Stimulated activated CD4-positive, alpha-beta T cell treated with anti-CD3 and anti-CD28 coated beads, Interleukin-4, amount 100 ng/mL, for 4 hours (primary cell): ENCODE results near the gene ING3.
"Not testable (repeated sequence)": the region's sequence is repeated elsewhere in the genome, so short reads cannot be mapped to it uniquely, and the experiment has no call there.

Experiments
- DNase-seq, 2 experiments: peaks; one replicate each; pipeline ENCODE4 v3.0.0-alpha.2; 2020

Gene ING3

DNA sequence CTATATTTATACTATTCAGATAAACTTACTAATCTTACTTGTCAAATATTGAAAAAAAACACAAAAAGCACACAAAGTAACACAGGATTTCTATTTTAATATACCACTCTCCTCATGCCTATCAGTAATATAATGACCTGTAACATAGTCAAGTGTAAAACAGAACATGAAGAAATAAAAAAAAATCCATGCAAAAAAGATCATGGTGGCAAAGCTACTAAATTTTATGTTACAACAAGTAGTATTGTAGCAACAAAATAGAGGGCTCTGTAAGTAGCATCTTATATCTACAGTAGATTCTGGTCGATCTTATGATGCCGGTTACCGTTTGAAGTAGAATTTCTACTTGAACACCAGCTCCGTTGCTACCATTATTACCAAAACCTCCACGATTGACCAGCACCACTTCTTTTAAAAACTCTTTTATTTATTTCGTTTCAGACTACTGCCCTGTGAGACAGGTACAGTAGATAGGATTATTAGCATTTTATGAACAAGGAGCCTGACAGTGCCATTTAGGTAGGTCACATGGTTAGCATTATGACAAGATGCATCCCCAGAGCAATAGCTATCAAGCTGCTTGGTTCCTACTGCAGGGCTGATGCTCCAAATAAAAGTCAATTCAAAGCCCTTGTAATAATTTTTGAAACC is 40.0 kb downstream of the ING3 start:
- no peak for DNase-seq

DNA sequence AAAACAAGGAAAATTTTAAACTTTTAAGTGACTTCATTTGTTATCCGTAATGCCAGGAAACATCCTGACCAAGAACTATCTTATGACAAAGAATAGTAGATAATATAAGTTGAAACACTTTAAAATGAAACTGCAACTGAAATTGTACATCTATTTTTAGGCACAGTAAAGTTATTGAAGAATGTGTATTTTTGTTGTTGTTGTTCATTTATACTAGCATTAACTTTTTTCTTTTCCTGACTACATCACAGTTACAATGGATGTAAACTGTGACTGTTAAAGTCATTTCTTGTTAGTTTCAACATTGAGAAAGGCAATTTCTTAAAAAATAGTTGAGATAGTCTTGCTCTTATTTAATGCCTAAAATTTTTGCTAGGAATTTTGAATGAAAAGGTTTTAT is 40.6 kb downstream of the ING3 start:
- no peak for DNase-seq

DNA sequence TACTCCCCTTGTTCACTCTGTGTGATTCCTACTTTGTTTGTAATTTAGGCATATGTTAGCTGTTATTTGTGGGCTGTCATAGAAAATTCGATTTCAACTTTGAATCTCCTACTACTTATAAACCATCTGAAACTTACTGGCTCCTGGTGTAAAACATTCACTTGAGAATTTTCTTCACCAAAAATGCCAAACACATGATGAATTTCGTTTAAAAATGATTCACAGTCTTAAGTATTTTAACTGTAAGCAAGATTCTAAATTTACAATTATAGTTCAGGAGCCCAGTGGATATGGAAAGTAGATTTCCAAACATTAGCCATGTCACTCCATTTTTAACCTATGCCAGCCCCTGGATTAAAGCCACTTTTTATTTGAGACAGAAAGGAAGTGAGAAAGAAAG is 41.0 kb downstream of the ING3 start:
- no peak for DNase-seq

DNA sequence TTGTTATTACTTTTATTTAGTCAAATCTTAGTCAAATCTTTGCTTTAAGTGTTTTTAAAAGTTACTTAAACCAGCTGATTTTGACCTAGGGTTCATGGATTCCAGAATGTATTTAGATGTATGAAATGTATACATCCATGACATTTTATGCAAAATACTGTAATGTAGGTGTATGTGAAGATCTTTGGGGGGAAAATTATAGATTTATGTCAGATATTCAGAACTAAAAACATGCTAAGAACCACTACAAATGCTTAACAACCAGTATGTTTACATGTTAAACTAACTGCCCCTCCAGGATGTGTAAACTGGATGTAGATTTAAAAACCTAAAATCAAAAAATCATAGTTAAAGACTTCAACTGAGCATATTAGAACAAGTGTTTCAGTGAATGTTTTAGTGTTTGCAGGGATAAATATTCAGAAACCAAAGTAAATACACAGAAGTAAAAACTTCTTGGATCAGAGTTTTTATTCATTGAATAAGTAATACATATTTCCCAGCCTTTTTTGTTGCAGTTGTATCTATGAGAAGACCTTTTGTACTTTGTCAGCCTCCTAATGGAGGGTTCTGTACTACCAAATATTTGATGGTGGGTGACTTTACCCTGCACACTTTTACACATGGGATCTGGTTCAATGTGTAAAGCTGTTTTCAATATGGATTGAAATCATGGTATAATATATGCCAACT is 41.8 kb downstream of the ING3 start:
- no peak for DNase-seq

DNA sequence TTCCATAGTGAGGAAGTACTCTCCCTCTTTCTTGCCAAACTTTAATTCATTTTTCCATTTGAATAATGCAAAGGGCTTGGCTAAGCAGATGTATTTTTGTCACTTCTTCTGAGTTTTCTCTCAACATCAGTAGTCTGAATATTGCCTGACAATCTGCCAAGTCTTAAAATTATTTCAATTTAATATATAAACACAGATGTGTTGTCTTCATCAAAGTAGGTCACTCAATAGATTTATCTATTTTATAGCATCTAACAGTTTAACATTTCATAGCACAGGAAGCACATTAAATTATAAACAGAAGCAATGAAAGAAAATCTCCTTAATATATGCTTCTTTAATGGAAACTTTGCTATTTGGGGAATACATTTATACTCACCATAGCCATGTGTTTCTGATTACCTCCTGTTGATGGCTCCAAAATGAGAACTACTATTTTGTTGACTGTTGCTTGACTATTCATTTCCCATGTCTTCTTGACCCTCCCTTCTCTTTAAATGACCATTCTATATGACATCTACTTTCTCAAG is 42.5 kb downstream of the ING3 start:
- no peak for DNase-seq

DNA sequence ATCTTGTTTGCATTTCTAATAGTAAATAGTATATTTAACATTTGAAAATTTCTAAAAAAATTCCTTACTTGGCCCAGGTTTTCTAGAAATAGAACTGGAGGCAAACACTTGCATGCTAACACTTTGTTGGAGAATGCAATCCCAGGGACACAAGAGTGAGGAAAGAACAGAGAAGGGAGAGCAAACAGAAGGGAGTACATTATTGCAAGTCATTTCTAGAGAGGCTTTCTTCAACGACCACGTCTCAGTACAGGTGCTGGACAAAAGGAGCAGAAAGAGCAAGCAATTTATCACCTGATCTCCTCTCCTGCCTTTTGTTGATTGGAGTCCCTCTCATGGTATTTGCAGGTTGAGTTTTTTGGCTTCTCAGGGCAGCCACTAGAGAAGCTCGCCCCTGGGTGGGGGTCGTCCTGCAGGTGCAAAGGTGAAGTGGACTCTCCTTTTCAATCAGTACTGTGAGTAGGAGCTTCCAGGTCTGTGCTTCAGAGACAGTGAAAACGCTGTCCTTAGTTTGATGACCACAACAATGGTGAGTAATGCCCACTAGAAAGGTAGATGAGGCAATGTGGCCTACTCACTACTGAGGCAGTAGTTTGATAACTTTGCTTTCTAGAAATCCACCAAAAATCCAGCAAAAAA is 43.1 kb downstream of the ING3 start:
- no peak for DNase-seq

DNA sequence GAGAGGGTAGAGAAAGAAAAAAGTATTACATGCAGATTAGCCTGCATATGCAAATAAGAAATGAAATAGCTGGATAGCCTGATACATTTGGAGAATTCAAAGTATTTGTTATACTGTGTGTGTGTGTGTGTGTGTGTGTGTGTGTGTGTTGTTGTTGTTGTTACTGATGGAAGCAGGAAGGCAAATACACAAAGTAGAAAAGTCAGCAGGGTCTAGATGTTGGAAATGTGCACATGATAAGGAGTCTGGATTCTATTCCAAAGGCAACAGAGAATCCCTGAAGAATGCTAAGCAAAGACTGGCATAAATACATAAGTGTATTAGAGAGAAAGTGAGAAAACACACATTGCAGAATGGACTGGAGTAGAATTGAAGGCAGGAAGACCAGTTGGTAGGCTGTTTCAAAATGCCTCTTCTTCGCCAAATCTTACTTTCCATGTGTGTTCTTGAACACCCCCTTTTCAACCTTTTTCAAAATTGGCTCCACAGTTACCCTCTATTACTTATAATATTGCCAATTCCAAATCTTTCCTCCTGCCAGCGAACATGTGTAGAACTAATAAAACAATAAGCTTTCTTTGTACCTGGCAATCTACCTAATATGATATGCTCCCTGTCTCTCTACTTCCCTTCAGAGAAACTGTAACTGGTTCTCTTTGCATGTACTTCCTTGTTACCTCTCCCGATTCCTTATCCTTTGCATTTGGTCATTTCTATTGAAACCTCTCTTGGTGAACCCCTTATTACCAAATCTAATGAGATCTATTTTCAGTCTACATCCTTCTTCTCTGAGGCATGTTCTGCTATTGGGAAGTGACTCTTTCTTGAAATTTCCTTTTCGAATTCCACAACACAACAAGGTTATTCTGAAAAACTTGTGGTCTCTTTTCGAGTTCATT is 44.2 kb downstream of the ING3 start:
- no peak for DNase-seq

DNA sequence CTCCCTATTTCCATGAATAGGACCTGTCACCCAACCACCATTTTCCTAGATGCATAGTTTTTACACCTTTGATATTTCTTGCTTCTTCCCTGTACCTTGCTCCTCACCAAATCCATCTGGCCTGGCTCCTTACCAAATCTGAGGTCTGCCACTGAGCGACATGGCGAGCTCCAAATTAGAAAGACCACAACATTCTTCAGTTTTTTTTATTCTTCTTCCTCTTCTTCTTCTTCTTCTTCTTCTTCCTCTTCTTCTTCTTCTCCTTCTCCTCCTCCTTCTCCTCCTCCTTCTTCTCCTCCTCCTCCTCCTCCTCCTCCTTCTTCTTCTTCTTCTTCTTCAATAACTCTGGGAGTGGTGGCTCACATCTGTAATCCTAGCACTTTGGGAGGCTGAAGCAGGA is 45.1 kb downstream of the ING3 start:
- no peak for DNase-seq

DNA sequence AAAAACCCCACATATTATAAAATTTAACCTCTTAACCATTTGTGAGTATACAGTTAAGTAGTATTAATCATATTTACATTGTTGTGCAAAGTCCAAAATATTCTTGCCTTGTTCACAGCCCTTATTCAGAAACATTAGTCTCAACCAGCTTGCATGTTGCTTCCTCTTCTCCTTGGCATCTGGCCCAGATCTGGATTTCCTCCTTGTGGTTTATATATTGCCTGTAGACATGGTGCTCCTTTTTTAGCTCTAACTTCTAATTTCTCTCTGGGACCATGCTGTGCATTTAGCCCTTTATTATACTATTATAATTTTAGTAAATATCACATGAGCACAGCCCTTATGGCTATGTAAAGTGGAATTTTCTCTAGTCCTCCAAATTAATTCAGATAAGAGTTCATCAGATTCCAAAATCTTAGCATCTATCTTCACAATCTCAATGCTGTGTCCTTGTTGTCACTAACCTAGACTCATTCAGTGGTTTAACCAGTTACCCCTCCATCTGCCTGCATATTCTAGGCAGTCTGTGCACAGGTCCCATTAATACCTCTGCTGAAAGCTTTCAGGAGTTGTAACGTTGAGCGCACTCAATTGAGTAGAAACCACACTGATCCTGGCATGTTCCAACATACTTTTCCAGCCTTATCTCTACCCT is 45.9 kb downstream of the ING3 start:
- peak in 1 of 2 experiments; percentile 3 for DNase-seq

DNA sequence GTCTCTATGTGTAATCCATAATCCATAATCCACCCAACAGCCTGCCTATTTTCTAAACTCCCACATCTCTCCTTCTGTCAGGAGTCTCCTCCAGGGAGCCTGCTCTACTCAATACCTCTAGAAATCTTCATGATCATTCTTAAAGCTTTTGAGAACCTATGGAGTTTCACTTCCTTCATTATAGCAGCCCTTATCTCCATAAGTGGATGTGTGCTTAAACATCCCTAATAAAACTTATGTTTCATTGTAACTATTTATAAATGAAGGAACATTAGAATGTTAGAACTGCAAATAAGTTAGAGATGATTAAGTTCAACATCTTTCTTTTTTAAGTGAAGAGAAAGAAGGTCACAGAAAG is 46.4 kb downstream of the ING3 start:
- no peak for DNase-seq

DNA sequence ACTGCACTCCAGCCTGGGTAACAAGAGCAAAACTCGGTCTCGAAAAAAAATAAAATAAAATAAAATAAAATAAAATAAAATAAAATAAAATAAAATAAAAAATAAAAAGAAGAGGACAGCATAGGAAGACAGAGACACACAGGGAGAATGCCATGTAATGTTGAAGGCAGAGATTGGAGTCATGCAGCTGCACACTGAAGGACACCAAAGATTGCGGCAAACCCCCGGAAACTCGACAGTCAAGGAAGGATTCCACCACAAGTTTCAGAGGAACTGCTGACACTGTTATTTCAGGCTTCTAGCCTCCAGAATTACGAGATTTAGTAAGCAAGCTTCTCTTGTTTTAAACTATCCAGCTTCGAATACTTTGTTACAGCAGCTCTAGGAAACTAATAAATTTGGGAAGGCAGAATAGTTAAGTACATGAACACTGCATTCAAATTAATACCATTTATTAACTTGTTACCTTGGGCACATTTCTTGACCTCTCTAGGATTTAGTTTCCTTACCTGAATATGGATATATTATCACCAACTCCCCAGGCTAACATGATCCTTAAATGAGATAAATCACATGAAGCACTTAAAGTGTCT is 47.4 kb downstream of the ING3 start:
- no peak for DNase-seq

DNA sequence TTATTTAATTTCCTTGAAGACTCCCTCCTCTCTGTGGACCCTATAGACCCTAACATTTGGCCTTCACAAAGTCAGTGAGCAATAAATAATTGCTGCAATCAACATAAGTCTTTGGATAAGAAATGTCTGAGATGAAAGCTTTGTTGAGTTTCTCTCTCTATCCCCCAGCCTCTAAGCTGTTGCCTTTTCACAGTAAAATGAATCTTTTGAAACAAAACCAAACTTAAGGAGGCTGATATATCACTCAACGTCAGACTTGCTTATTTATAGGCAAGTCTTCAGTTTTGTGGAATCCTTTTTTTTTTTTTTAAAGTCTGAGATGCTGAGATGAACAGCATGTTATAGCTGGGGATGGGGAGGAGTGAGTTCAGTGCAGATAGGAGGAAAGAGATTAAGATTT is 47.9 kb downstream of the ING3 start:
- DNase-seq = no peak

DNA sequence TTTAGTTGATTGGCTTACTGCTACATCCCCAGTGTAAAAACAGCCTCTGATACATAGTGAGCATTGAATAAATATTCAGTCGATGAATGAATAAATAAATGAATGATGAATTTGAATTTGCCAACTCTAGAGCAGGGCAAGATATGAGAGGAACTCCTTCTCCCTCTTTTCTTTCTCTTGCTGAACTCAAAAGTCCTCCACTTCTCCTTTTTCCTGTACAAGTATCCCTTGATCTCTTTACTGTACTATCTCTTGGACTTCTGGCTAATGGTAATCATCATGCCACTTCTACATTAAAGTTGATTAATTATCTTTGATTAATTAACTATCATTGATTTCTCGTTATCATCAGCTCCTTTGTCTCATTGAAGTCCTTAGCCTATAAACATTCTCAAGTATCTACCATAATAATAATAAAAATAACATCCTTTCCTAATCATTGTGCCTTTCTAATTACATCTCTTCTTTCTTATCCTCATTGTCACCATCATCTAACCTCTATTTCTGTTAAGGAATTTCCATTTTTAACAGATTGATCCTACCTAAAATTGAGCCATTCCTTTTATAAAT is 48.5 kb downstream of the ING3 start:
- DNase-seq = no peak

DNA sequence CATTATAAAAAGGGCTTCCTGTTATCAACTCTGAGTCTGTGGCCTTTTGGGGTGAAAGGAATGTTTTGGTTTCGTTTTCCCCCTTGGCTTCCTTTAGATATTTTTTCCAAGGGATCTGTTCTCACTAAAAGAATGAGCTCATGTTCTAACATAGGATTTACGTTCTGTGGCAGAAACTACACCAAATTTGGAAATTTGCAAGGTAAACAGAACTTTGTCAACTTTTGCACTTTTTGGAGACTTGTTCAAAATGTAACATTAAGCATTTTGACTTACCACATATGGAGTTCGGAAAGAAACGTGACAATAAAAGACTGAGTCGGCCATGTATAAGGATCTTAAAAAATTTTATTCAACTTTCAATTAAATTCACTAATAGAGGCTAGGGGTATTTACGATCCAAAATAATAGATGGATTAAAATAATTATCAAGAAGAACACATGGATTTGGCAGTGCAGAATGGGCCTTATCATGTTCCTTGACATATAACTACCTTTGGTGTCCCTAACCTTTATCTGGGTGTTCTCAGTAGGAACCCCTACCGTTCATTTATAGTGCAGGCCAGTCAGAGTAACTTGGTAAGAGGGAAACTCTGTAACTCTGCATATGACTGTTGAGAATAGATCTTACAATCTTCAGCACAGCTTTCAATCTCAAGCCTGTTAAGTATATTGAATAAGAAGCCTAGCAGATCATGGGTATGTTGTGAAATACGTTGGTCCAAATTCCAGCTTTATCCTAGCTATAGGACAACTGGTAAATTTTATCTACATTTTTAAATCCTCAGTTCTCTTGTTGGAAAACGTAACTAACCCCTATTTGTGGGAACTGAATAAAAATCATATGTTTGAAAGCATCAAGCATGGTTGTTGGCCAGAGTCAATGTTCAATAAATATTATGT is 49.8 kb downstream of the ING3 start:
- DNase-seq = no peak

DNA sequence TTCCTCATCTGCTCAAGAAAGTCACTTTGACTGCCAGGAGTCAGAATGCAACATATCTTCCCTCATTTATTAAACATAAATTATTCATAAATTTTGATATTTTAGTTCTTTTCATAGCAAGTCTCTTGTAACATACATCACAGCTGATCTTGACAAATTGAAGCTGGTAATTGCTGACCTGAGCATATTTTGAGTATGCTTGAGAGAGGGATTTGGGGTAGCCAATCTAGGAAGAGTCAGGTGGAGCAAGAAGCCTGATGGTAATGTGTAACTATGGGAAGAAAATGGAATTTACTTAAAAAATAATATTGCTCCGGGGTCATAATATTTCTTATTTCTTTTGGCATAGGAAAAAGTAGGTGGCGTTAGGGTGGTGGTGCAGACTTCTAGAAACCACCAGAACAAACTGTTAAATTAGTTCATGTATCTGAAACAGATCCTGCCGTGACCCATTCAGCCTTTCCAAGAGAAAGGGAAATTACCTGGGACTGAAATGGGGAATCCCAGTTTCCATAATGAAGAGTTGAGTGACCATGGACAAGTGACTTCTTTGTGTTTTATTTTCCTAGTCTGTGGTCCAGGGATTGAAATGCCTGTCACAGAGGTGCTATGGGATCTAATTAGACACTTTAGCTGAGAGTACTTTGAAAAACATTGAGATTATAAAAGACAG is 50.8 kb downstream of the ING3 start:
- DNase-seq = no peak

DNA sequence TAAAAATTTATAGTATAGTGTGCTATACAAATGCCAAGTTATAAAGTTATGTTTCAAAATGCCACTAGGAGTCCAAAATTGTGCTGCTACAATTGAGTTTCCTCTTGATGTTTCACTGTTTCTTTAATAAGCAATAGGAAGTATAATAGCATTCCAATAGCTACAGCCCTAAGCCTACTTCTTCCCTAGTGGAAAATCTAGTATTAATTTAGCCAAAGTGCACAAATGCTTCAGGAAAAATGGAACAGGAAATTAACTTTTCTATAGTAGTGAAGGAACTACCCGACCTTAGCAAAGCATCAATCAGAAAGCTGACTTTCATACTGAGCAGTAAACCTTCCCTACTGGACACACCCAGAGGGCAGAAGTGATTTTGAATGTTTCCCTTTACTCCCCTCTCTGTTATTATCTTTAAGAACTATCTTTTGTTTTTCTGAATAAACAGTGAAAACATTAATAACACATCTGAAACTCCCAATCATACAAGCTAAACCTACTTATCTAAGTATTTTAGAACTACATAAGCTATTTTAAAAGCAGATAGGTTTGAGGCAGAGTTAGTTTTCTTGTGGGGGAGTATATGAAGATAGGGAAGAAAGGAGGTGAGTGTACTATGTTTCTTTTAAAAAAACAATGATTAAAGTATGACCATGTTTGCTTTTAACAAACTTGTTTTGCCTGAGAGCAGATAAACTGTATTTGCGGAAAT is 51.6 kb downstream of the ING3 start:
- no peak for DNase-seq

DNA sequence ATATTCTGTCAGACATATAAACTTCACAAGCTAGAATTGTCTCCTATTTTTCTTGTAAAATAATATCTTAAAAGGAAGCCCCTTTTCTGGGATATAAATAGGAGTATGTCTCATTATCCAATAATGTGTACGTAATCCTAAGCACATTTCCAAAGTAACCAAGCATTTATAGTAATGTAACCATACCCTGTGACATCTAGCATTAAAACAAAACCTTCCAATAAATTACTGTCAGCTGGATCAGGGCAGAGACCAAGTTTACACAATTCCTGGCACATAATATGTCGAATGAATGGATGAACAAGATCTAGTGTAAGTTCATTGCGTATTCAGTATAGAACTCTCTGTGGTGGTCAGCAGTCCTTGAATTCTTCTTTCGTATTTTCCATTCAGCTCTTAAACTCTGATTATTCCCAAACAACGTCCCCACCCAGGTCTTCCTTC is 52.2 kb downstream of the ING3 start:
- DNase-seq = no peak

DNA sequence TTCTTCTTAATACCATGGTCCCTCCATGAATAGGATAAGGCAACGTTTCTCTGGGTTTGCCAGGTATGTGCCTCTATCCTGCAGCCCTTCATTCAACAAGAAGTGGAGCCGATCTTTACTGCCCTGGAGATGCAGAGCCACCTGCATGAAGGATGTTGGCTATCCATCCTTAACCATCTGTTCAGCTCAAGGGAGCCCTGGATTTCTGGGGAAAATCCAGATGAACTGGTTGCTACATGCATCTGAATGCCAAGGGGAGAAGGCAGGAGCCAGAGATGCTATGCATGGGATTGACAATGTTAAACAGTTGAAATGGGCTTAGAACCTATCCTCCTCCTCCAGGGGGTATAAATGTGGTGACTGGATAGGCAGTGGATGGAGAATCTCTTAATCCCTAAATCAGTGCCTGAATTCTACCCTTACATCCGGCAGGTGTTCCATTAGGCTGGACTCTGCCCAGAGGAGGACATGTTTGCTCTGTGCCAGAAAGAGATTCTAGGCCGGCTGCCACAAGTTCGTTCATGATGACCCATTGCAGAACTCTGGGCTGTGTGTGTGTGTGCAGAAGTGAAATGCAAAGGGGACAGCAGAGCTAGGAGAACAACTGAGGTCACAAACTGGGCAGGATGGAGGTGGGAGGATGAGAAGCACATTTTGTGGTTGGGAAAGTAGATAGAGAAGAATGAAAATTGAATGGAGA is 53.6 kb downstream of the ING3 start:
- no peak for DNase-seq

DNA sequence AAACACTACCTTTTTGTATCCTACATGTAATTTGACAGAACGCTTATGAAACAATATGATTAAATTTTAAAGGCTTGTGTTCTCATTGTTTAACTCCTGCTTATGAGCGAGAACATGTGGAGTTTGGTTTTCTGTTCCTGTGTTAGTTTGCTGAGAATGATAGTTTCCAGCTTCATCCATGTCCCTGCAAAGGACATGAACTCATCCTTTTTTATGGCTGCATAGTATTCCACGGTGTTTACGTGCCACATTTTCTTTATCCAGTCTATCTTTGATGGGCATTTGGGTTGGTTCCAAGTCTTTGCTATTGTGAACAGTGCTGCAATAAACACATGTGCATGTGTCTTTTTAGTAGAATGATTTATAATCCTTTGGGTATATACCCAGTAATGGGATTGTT is 54.5 kb downstream of the ING3 start:
- not testable (repeated sequence) for DNase-seq
